IPS-NIHi7 (cell line): ENCODE results near the gene SUN3.
"Not testable (repeated sequence)": the region's sequence is repeated elsewhere in the genome, so short reads cannot be mapped to it uniquely, and the experiment has no call there.

ENCODE experiments used
- DNase-seq: peaks from one replicate; pipeline ENCODE4 v3.0.0; 2012; ENCODE audit warnings: mixed read lengths; ENCODE audit errors: extremely low spot score

SUN3 gene

GRCh38 chr7:48031111-48031510 is 2.2 kb upstream of the SUN3 start:
- no peak for DNase-seq

GRCh38 chr7:48025624-48026023 is 3.3 kb downstream of the SUN3 start:
- DNase-seq: no peak

GRCh38 chr7:48017674-48018073 is 11.2 kb downstream of the SUN3 start:
- no peak for DNase-seq

GRCh38 chr7:48016641-48017040 is 12.3 kb downstream of the SUN3 start:
- DNase-seq: no peak

GRCh38 chr7:48011951-48012350 is 17.0 kb downstream of the SUN3 start:
- no peak for DNase-seq

GRCh38 chr7:48011323-48011722 is 17.6 kb downstream of the SUN3 start:
- DNase-seq: no peak

GRCh38 chr7:48009954-48010353 is 19.0 kb downstream of the SUN3 start:
- DNase-seq: no peak

GRCh38 chr7:48009257-48009656 is 19.6 kb downstream of the SUN3 start:
- DNase-seq: no peak

- no peak for DNase-seq
Observed at GRCh38 chr7:48006866-48007265, 22.0 kb downstream of the SUN3 start.

GRCh38 chr7:48004638-48005037 is 24.3 kb downstream of the SUN3 start:
- no peak for DNase-seq

GRCh38 chr7:48004032-48004431 is 24.9 kb downstream of the SUN3 start:
- DNase-seq: no peak

GRCh38 chr7:48000164-48000563 is 28.7 kb downstream of the SUN3 start:
- not testable (repeated sequence) for DNase-seq

- no peak for DNase-seq
Observed at GRCh38 chr7:47999413-47999812, 29.5 kb downstream of the SUN3 start.

GRCh38 chr7:47992446-47992845 is 36.5 kb downstream of the SUN3 start:
- no peak for DNase-seq

- DNase-seq: peak; percentile 90
Observed at GRCh38 chr7:47991741-47992311, 37.1 kb downstream of the SUN3 start.

- DNase-seq: no peak
Observed at GRCh38 chr7:47991270-47991669, 37.6 kb downstream of the SUN3 start.

GRCh38 chr7:47990592-47990991 is 38.3 kb downstream of the SUN3 start:
- no peak for DNase-seq

- DNase-seq: not testable (repeated sequence)
Observed at GRCh38 chr7:47989607-47990400, 39.1 kb downstream of the SUN3 start.

GRCh38 chr7:47988496-47989386 is 40.2 kb downstream of the SUN3 start:
- DNase-seq: no peak

- DNase-seq: no peak
Observed at GRCh38 chr7:47982610-47983009, 46.3 kb downstream of the SUN3 start.

- DNase-seq: not testable (repeated sequence)
Observed at GRCh38 chr7:47980648-47981047, 48.3 kb downstream of the SUN3 start.

- no peak for DNase-seq
Observed at GRCh38 chr7:47979832-47980181, 49.1 kb downstream of the SUN3 start.
